BLaER1 (cell line): ENCODE measurements around the gene TRIM40.
"Not testable (repeated sequence)": the region's sequence is repeated elsewhere in the genome, so short reads cannot be mapped to it uniquely, and the experiment has no call there.

Source experiments
- H3K27ac ChIP-seq: shearing (Covaris generic); formaldehyde crosslinking; 2 replicates; pipeline ENCODE4 v1.8.1; 2022
- H3K27me3 ChIP-seq: shearing (Covaris generic); formaldehyde crosslinking; 2 replicates; pipeline ENCODE4 v1.8.1; 2022
- H3K36me3 ChIP-seq: shearing (Covaris generic); formaldehyde crosslinking; 2 replicates; pipeline ENCODE4 v1.8.1; 2022
- H3K4me1 ChIP-seq: shearing (Covaris generic); formaldehyde crosslinking; 2 replicates; pipeline ENCODE4 v1.8.1; 2022
- H3K4me2 ChIP-seq: shearing (Covaris generic); formaldehyde crosslinking; 2 replicates; pipeline ENCODE4 v1.8.1; 2022
- H3K4me3 ChIP-seq: shearing (Covaris generic); formaldehyde crosslinking; 2 replicates; pipeline ENCODE4 v1.8.1; 2022
- H3K9ac ChIP-seq: shearing (Covaris generic); formaldehyde crosslinking; 2 replicates; pipeline ENCODE4 v1.8.1; 2022
- H3K9me3 ChIP-seq: shearing (Covaris generic); formaldehyde crosslinking; 2 replicates; pipeline ENCODE4 v1.8.1; 2022
- H4K20me1 ChIP-seq: shearing (Covaris generic); formaldehyde crosslinking; 2 replicates; pipeline ENCODE4 v1.8.1; 2022
- Cebpa-rat ChIP-seq: shearing (Covaris generic); IDR thresholded peaks from 2 replicates; pipeline ENCODE4 v1.8.1; 2022

The TRIM40 gene

DNA sequence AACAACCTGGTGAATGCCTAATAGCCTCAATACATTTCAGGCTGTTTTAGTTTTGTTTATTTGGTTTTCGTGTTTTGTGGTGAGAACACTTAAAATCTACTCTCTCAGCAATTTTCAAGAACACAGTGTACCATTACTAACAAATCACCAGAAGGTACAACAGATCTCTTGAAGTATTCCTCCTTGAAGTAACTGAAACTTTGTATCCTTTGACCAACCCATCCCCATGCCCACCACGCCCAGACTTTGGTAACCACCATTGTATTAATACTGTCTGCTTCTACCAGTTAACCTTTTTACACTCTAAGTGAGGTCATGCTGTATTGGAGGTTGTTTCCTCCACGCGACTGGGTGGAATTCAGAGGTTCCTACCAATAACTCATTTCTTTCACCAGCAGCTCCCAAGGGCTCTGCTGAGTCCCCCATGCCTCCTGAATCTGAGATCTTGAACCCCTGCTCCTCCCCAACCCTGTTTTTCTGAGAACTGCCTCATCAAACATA is 5.7 kb upstream of the TRIM40 start:
- H3K9me3 ChIP-seq, result no peaks in the 10 kb centered on the region
- H3K4me3 ChIP-seq, result no peak overlapping the region
- no peaks in the 10 kb centered on the region for H4K20me1 ChIP-seq
- peak overlapping the region; percentile 45 for H3K4me2 ChIP-seq
- no peak for TF ChIP-seq Cebpa-rat
- peaks cover 54% of the 10 kb centered on the region for H3K4me1 ChIP-seq
- peaks cover 28% of the 10 kb centered on the region for H3K27me3 ChIP-seq
- no peaks in the 10 kb centered on the region for H3K36me3 ChIP-seq
- H3K9ac ChIP-seq, result no peak overlapping the region
- no peak overlapping the region for H3K27ac ChIP-seq

DNA sequence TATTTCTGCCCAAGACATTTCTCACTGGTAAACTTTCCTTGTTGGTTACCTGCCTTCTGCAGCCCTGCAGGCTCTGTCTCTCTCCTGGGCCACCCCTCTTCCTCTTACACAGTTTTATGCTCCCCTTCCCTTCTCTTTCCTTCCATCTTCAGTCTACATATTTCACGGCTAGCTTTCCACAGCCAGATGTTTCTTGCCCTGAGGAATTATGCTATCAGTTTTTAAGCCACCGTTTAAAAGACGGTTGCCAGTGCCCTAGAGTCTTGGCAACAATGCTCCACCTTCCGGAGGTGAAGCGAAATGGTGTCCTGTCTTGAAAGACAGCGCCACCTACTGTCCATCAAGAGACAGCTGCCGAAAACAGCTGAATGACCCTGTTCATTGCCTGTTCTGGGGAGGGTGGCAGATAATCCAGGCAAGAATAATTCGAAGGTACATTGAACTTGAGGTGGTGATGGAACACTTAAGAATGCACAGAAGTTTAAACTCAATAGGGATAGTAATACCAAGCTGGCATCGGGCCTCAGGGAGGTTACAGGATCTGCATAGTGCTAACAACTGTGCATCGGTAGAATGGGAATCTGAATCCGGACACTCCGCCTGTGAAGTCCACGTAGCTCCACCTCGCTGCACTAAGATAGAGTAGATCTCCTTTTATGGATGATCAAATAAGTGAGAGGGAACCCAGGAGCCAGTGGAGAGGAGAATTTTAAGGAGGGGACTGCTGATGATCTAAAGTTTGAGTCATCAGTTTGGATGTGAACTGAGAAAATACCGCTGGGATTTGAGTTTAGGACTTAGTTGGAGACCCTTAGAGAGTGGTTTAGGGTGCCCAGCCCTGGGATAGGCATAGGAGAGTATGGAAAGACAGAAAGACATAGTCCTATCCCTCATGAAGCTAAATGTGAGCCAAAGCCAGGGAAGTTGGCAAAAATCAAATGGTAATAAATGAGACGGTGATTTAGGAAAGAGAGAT is 4.8 kb upstream of the TRIM40 start:
- no peak for TF ChIP-seq Cebpa-rat

GRCh38 chr6:30131947-30132497 is 3.9 kb upstream of the TRIM40 start:
- H3K4me3 ChIP-seq, result no peak overlapping the region
- no peak overlapping the region for H3K27ac ChIP-seq
- H3K9me3 ChIP-seq, result no peaks in the 10 kb centered on the region
- H3K4me1 ChIP-seq, result peaks cover 56% of the 10 kb centered on the region
- no peak for TF ChIP-seq Cebpa-rat
- 0 out of 2 replicates have a peak overlapping the region, but pooled peaks have one; percentile 1 for H3K4me2 ChIP-seq
- H3K36me3 ChIP-seq, result no peaks in the 10 kb centered on the region
- H3K9ac ChIP-seq, result no peak overlapping the region
- no peaks in the 10 kb centered on the region for H4K20me1 ChIP-seq
- peaks cover 26% of the 10 kb centered on the region for H3K27me3 ChIP-seq

More for the DNA sequence above, 4.8 kb upstream of the TRIM40 start:
- Histone ChIP-seq H3K4me3 (no peak overlapping the region), H3K9ac (no peak overlapping the region), H3K36me3 (no peaks in the 10 kb centered on the region), H3K4me2 (peak overlapping the region; percentile 45), H3K27ac (no peak overlapping the region), H3K4me1 (peaks cover 56% of the 10 kb centered on the region), H4K20me1 (no peaks in the 10 kb centered on the region), H3K27me3 (peaks cover 28% of the 10 kb centered on the region), H3K9me3 (no peaks in the 10 kb centered on the region)

GRCh38 chr6:30135147-30135546 is 793 bp upstream of the TRIM40 start:
- H3K4me1 ChIP-seq, result peaks cover 30% of the 10 kb centered on the region
- H3K4me3 ChIP-seq, result no peak overlapping the region
- no peak overlapping the region for H3K9ac ChIP-seq
- no peak overlapping the region for H3K27ac ChIP-seq
- H4K20me1 ChIP-seq, result no peaks in the 10 kb centered on the region
- H3K4me2 ChIP-seq, result peak overlapping the region; percentile 75; the same call in 1 of the 2 replicates
- H3K36me3 ChIP-seq, result no peaks in the 10 kb centered on the region
- H3K9me3 ChIP-seq, result no peaks in the 10 kb centered on the region
- no peaks in the 10 kb centered on the region for H3K27me3 ChIP-seq
- TF ChIP-seq Cebpa-rat, result no peak

GRCh38 chr6:30136570-30137286 is 788 bp downstream of the TRIM40 start:
- Histone ChIP-seq H3K27ac (no peak overlapping the region), H3K4me3 (no peak overlapping the region), H3K4me1 (peaks cover 21% of the 10 kb centered on the region), H3K9ac (no peak overlapping the region), H4K20me1 (no peaks in the 10 kb centered on the region), H3K27me3 (no peaks in the 10 kb centered on the region), H3K36me3 (no peaks in the 10 kb centered on the region), H3K9me3 (no peaks in the 10 kb centered on the region), H3K4me2 (peak overlapping the region; percentile 75)
- no peak for TF ChIP-seq Cebpa-rat

GRCh38 chr6:30140240-30140639 is 4.3 kb downstream of the TRIM40 start:
- not testable (repeated sequence) for H3K4me2 ChIP-seq, H3K27me3 ChIP-seq, H3K9ac ChIP-seq, H3K4me3 ChIP-seq, H3K36me3 ChIP-seq, H3K9me3 ChIP-seq, H3K27ac ChIP-seq, H4K20me1 ChIP-seq
- H3K4me1 ChIP-seq, result peaks cover 21% of the 10 kb centered on the region

DNA sequence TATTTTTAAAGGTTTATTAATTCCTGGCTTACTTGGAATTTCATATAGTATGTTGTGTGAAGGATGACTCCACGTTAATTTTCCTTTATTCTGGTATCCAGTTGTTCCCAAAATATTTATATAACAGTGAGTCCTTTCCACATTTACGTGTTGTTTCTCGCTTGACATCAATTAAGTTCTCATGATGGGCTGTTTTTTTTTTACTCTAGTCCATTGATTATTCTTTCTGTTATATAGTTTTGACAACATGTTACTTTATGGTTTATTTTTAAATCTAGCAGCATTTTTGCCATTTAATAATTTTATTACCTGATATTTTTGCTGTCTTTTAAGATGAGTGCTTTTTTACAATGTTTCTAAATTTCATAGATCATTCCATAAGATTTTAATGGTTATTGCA is 6.7 kb downstream of the TRIM40 start:
- Histone ChIP-seq H3K4me3 (no peak overlapping the region), H4K20me1 (no peaks in the 10 kb centered on the region), H3K27ac (no peak overlapping the region), H3K9ac (no peak overlapping the region), H3K9me3 (no peaks in the 10 kb centered on the region), H3K36me3 (no peaks in the 10 kb centered on the region), H3K4me2 (no peak overlapping the region), H3K27me3 (no peaks in the 10 kb centered on the region), H3K4me1 (peaks cover 14% of the 10 kb centered on the region)
- no peak for TF ChIP-seq Cebpa-rat

DNA sequence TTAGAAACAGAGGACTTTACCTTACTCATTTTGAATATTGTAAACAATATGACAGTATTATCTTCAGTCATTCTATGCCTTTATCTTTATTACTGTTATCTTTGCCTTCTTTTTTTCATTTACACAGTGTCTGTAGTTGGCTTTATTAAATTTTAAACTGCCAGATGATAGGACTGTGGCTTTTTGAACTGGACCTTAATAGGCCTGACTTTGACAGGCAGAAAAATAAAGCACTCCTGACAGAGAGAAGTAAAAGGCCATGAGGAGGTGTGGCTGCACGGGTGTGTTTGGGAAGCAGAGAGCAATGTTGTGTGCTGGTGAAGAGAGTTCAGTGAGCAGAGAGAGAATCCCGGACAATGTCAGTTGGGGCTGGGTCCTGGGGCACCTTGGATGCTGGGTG is 7.8 kb downstream of the TRIM40 start:
- no peak overlapping the region for H3K27ac ChIP-seq
- H3K9me3 ChIP-seq, result no peaks in the 10 kb centered on the region
- TF ChIP-seq Cebpa-rat, result no peak
- no peaks in the 10 kb centered on the region for H3K36me3 ChIP-seq
- H3K4me2 ChIP-seq, result no peak overlapping the region
- H4K20me1 ChIP-seq, result no peaks in the 10 kb centered on the region
- H3K4me1 ChIP-seq, result peaks cover 17% of the 10 kb centered on the region
- no peaks in the 10 kb centered on the region for H3K27me3 ChIP-seq
- no peak overlapping the region for H3K4me3 ChIP-seq
- no peak overlapping the region for H3K9ac ChIP-seq

- peaks cover 17% of the 10 kb centered on the region for H3K4me1 ChIP-seq
- no peak overlapping the region for H3K9ac ChIP-seq
- H3K27ac ChIP-seq, result no peak overlapping the region
- no peak overlapping the region for H3K4me3 ChIP-seq
- H3K4me2 ChIP-seq, result no peak overlapping the region
- H3K9me3 ChIP-seq, result no peaks in the 10 kb centered on the region
- no peak for TF ChIP-seq Cebpa-rat
- no peaks in the 10 kb centered on the region for H3K36me3 ChIP-seq
- H3K27me3 ChIP-seq, result no peaks in the 10 kb centered on the region
- H4K20me1 ChIP-seq, result no peaks in the 10 kb centered on the region
Observed at GRCh38 chr6:30144811-30145210, 8.9 kb downstream of the TRIM40 start.
